ENCODE measurements around the gene MUSK.

The MUSK gene

GRCh38 chr9:110830495-110830894, 161.9 kb downstream of the MUSK start:
- in situ Hi-C loops (cut with MboI; ENCODE audit: low pct_unique_long_range_greater_than_20kb, low sequenced_read_pairs, unreplicated experiment): no loop called here
- no peak for TF ChIP-seq CTCF (IDR thresholded peaks at IDR 0.05; ENCODE audit: extremely low read depth, insufficient read depth, missing control alignments)
- no peak for DNase-seq (ENCODE audit: low spot score)

- TF ChIP-seq CTCF (IDR thresholded peaks at IDR 0.05; ENCODE audit: extremely low read depth, insufficient read depth, missing control alignments): no peak
- no peak for DNase-seq (ENCODE audit: low spot score)
- in situ Hi-C loops (cut with MboI; ENCODE audit: low pct_unique_long_range_greater_than_20kb, low sequenced_read_pairs, unreplicated experiment): no loop called here
These were observed 164.3 kb downstream of the MUSK start for GRCh38 chr9:110832926-110833325.

GRCh38 chr9:110835404-110835803, 166.8 kb downstream of the MUSK start:
- no peak for DNase-seq (ENCODE audit: low spot score)
- in situ Hi-C loops (cut with MboI; ENCODE audit: low pct_unique_long_range_greater_than_20kb, low sequenced_read_pairs, unreplicated experiment): no loop called here
- no peak for TF ChIP-seq CTCF (IDR thresholded peaks at IDR 0.05; ENCODE audit: extremely low read depth, insufficient read depth, missing control alignments)

GRCh38 chr9:110835859-110836271, 167.3 kb downstream of the MUSK start:
- TF ChIP-seq CTCF (IDR thresholded peaks at IDR 0.05; ENCODE audit: extremely low read depth, insufficient read depth, missing control alignments): no peak
- no peak for DNase-seq (ENCODE audit: low spot score)
- in situ Hi-C loops (cut with MboI; ENCODE audit: low pct_unique_long_range_greater_than_20kb, low sequenced_read_pairs, unreplicated experiment): no loop called here

- no peak for TF ChIP-seq CTCF (IDR thresholded peaks at IDR 0.05; ENCODE audit: extremely low read depth, insufficient read depth, missing control alignments)
- DNase-seq (ENCODE audit: low spot score): no peak
- in situ Hi-C loops (cut with MboI; ENCODE audit: low pct_unique_long_range_greater_than_20kb, low sequenced_read_pairs, unreplicated experiment): no loop called here
These were observed 168.9 kb downstream of the MUSK start for GRCh38 chr9:110837401-110838005.

DNA sequence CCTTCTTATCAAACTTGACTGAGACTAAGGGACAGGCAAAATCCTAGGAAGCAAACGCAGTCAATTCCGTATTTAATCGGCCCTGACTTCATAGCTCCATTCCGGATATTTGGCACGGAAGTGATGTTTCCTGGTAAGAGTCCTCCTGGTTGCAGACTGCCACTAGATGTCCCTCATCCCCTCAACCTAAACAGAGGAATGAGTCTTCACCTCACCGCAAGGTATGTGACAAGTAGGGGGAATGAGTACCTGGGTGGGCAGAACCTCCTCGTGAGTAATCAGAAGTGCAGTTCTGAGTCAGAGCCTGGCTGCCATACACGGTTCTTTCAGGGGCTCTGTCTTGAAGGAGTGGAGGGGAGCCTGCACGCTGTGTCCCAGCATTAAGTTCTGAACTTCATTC, 173.6 kb downstream of the MUSK start:
- in situ Hi-C loops (cut with MboI; ENCODE audit: low pct_unique_long_range_greater_than_20kb, low sequenced_read_pairs, unreplicated experiment): no loop called here
- no peak for TF ChIP-seq CTCF (IDR thresholded peaks at IDR 0.05; ENCODE audit: extremely low read depth, insufficient read depth, missing control alignments)
- DNase-seq (ENCODE audit: low spot score): no peak

DNA sequence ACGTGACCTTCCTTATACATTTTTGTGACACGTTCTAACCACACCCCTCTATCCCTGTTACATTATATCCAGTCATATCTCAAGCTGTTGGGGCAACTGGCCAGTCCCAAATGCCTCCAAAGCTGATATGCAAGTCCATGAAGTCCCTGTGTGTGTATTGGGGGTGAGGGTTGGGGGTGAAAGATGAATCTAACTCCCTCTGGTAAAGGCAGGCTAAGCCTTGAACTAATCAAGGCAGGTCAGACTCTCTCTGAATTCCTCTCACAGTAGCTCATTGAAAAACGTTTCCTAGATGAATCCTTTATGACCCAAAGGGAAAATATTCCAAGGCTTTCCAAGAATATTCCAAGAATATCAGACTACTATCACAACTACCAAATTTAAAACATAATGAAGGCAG, 174.4 kb downstream of the MUSK start:
- in situ Hi-C loops (cut with MboI; ENCODE audit: low pct_unique_long_range_greater_than_20kb, low sequenced_read_pairs, unreplicated experiment): no loop called here
- DNase-seq (ENCODE audit: low spot score): no peak
- TF ChIP-seq CTCF (IDR thresholded peaks at IDR 0.05; ENCODE audit: extremely low read depth, insufficient read depth, missing control alignments): no peak
